ENCODE results near the gene TSPEAR. TPM values are rescaled to one million over a fixed set of nuclear protein-coding genes. Genes with fewer than 3 reads are reported as not detected.

TSPEAR gene
- total RNA-seq, 4 donors from 2014 or later, result 0.18 to 0.69 (median 0.51) TPM; not detected in 1

GRCh38 chr21:44741921-44742320, 30.5 kb upstream of the TSPEAR start:
- Histone ChIP-seq H3K4me3 (no peak overlapping the region), H3K27ac (no peak overlapping the region), H3K36me3 (no peaks in the 10 kb centered on the region), H3K9me3 (peaks cover 0 to 12% of the 10 kb centered on the region in 2 donors), H3K27me3 (no peaks in the 10 kb centered on the region), H3K4me1 (no peaks in the 10 kb centered on the region)
- TF ChIP-seq POLR2A (IDR thresholded peaks at IDR 0.05) (no peak), CTCF (IDR thresholded peaks at IDR 0.05) (no peak)
- intact Hi-C loops (cut with DNase I; ENCODE audit: low total_unique reads), result no loop called here
- no peak for DNase-seq

- no peak overlapping the region for H3K27ac ChIP-seq
- intact Hi-C loops (cut with DNase I; ENCODE audit: low total_unique reads), result no loop called here
- no peaks in the 10 kb centered on the region for H3K4me1 ChIP-seq
- DNase-seq, result no peak
- H3K9me3 ChIP-seq, result peaks cover 0 to 23% of the 10 kb centered on the region in 2 donors
- H3K4me3 ChIP-seq, result no peak overlapping the region
- TF ChIP-seq CTCF (IDR thresholded peaks at IDR 0.05) (no peak), POLR2A (IDR thresholded peaks at IDR 0.05) (no peak)
- no peaks in the 10 kb centered on the region for H3K27me3 ChIP-seq
- H3K36me3 ChIP-seq, result no peaks in the 10 kb centered on the region
Observed at GRCh38 chr21:44740742-44741141, 29.4 kb upstream of the TSPEAR start.

GRCh38 chr21:44739316-44739715, 27.9 kb upstream of the TSPEAR start:
- H3K4me1 ChIP-seq, result no peaks in the 10 kb centered on the region
- peaks cover 0 to 23% of the 10 kb centered on the region in 2 donors for H3K9me3 ChIP-seq
- no peak overlapping the region for H3K4me3 ChIP-seq
- H3K27me3 ChIP-seq, result no peaks in the 10 kb centered on the region
- H3K27ac ChIP-seq, result no peak overlapping the region
- no peak for DNase-seq
- TF ChIP-seq CTCF (IDR thresholded peaks at IDR 0.05) (no peak), POLR2A (IDR thresholded peaks at IDR 0.05) (no peak)
- H3K36me3 ChIP-seq, result no peaks in the 10 kb centered on the region
- intact Hi-C loops (cut with DNase I; ENCODE audit: low total_unique reads), result no loop called here

GRCh38 chr21:44738621-44739020, 27.2 kb upstream of the TSPEAR start:
- H3K27ac ChIP-seq, result no peak overlapping the region
- no peak for DNase-seq
- H3K4me3 ChIP-seq, result no peak overlapping the region
- peaks cover 0 to 23% of the 10 kb centered on the region in 2 donors for H3K9me3 ChIP-seq
- no peaks in the 10 kb centered on the region for H3K4me1 ChIP-seq
- intact Hi-C loops (cut with DNase I; ENCODE audit: low total_unique reads), result no loop called here
- TF ChIP-seq CTCF (IDR thresholded peaks at IDR 0.05) (no peak), POLR2A (IDR thresholded peaks at IDR 0.05) (no peak)
- no peaks in the 10 kb centered on the region for H3K36me3 ChIP-seq
- no peaks in the 10 kb centered on the region for H3K27me3 ChIP-seq

GRCh38 chr21:44737706-44738354, 26.5 kb upstream of the TSPEAR start:
- intact Hi-C loops (cut with DNase I; ENCODE audit: low total_unique reads), result no loop called here
- H3K9me3 ChIP-seq, result peaks cover 0 to 23% of the 10 kb centered on the region in 2 donors

More at GRCh38 chr21:44737706-44738354, 26.5 kb upstream of the TSPEAR start:
- no peaks in the 10 kb centered on the region for H3K36me3 ChIP-seq
- no peaks in the 10 kb centered on the region for H3K4me1 ChIP-seq
- no peak overlapping the region for H3K4me3 ChIP-seq
- H3K27ac ChIP-seq, result no peak overlapping the region
- no peak for DNase-seq
- H3K27me3 ChIP-seq, result no peaks in the 10 kb centered on the region
- TF ChIP-seq POLR2A (IDR thresholded peaks at IDR 0.05) (no peak), CTCF (IDR thresholded peaks at IDR 0.05) (no peak)
